Ovary (tissue), 9 donors: ENCODE results near the gene IFT81. TPM values are rescaled to one million over a fixed set of nuclear protein-coding genes. Genes with fewer than 3 reads are reported as not detected.
"Not testable (repeated sequence)": the region's sequence is repeated elsewhere in the genome, so short reads cannot be mapped to it uniquely, and the experiment has no call there.

Source experiments
- DNase-seq, 5 donors: peaks; one replicate each; pipeline ENCODE4 v3.0.0-alpha.2; 2019 to 2020
- H3K27ac ChIP-seq, 2 donors: fragments of 200-600 bp; one replicate each; pipeline versions ENCODE4 v1.5.1 to v1.8.0; 2019 to 2022
- H3K27me3 ChIP-seq: fragments of 200-600 bp; one replicate; pipeline ENCODE4 v1.8.0; 2022
- H3K36me3 ChIP-seq: fragments of 200-600 bp; sonication (generic); one replicate; pipeline ENCODE4 v1.5.1; 2019
- H3K4me1 ChIP-seq: one replicate; pipeline ENCODE4 v1.8.1; 2013; ENCODE audit warnings: mild to moderate bottlenecking, moderate library complexity; ENCODE audit not compliant: insufficient read depth
- H3K4me3 ChIP-seq: fragments of 200-600 bp; sonication (generic); one replicate; pipeline ENCODE4 v1.5.1; 2017
- H3K9me3 ChIP-seq, 2 donors: fragments of 200-600 bp in 1 of 2; sonication (generic) in 1 of 2; one replicate each; pipeline versions ENCODE4 v1.5.1 to v1.8.1; 2013 to 2019; ENCODE audit warnings: mild to moderate bottlenecking in 1 of 2, moderate library complexity in 1 of 2
- CTCF ChIP-seq, 3 donors: fragments of 450-650 bp in 2 of 3; fragments of 200-600 bp in 1 of 3; IDR thresholded peaks; one replicate each; pipeline versions ENCODE4 v1.5.1 to v1.8.0; 2016 to 2022; ENCODE audit warnings: antibody characterized with exemption in 3 of 3, mild to moderate bottlenecking in 1 of 3
- EP300 ChIP-seq: sonication (generic); formaldehyde crosslinking; IDR thresholded peaks from one replicate; pipeline ENCODE4 v1.6.1; 2017; ENCODE audit warnings: antibody characterized with exemption
- POLR2A ChIP-seq: fragments of 450-650 bp; IDR thresholded peaks from one replicate; pipeline ENCODE4 v1.6.1; 2017; ENCODE audit warnings: antibody characterized with exemption, mild to moderate bottlenecking, moderate library complexity
- WGBS, 3 donors: extraction: QIAGEN DNeasy Blood & Tissue Kit in 1 of 3; methylation state at CpG; one replicate each; pipeline versions ENCODE4 v1.1.5 to v1.1.7; 2013 to 2017; 5-methylcytosine and 5-hydroxymethylcytosine counted together
- intact Hi-C, 4 donors: fragments of 100-400 bp; cut with DNase I; formaldehyde crosslinking; loops; one replicate each; pipeline versions ENCODE4 v1.11.0 to v1.15.1; 2022 to 2023
- polyA plus RNA-seq, 2 donors: library from polyadenylated mRNA; stranded (reverse); fragments of 200-250 nt in 1 of 2; fragments of 350-450 nt in 1 of 2; fragmentation: Illumina TruSeq in 1 of 2; extraction: RNeasy Lipid Tissue Mini Kit (QIAGEN cat#74804) in 1 of 2; gene quantifications; one replicate each; pipeline ENCODE4 v1.2.3, GENCODE V29; 2013 to 2014
- total RNA-seq, 7 donors: library from RNA; depleted of rRNA in 2 of 7; stranded (reverse); fragments of >200 nt in 2 of 7; fragmentation: NEBNext Ultra II Directional in 3 of 7; extraction: Animal tissue kit (Norgen Biotek cat#: 25700) in 3 of 7; gene quantifications; one replicate each; pipeline versions ENCODE4 v1.1.0 to v1.2.4, GENCODE V29; 2016 to 2023
- donor health status: DM: no; HTN: no; CAD: no; lungs with moderate emphysema.
- donor health status: DM: no; HTN: no; CAD: no.
- donor health status: Bipolar disorder and iron deficiency.
- donor health status: DM: yes; HTN: yes; CAD: no.
- donor health status: DM: no; HTN: no; CAD: no.
- donor health status: DM: yes; HTN: yes; CAD: no.

IFT81 gene
- total and polyA plus RNA-seq, 9 donors = 10.4 to 22.3 (median 17.2) TPM

GRCh38 chr12:110224379-110225304, 100.5 kb downstream of the IFT81 start:
- intact Hi-C loops = loop anchor here in 3 of 4 donors (5.0 to 10.0 kb wide), 3 partner anchors 58 to 122 kb away; partner anchors contain the start of gene ATP2A2 (in 1 of the 3)

GRCh38 chr12:110227138-110227537, 103.0 kb downstream of the IFT81 start:
- Histone ChIP-seq H3K27me3 (no peaks in the 10 kb centered on the region), H3K9me3 (no peaks in the 10 kb centered on the region), H3K4me1 (peaks cover 9% of the 10 kb centered on the region), H3K4me3 (no peak overlapping the region), H3K27ac (no peak overlapping the region), H3K36me3 (no peaks in the 10 kb centered on the region)
- TF ChIP-seq CTCF (IDR thresholded peaks at IDR 0.05) (no peak), EP300 (no peak), POLR2A (no peak)
- intact Hi-C loops = loop anchor here in 2 of 4 donors (2.0 to 10.0 kb wide), 2 partner anchors 54 to 122 kb away; partner anchors contain the start of gene ATP2A2 (in 1 of the 2)
- no peak for DNase-seq
- 97 to 100% (median 99%) methylated on average over 3 of the region's 3 CpGs for WGBS, 3 donors

More at GRCh38 chr12:110224379-110225304, 100.5 kb downstream of the IFT81 start:
- H3K9me3 ChIP-seq = no peaks in the 10 kb centered on the region
- peak overlapping the region in 1 of 2 donors; percentile 68 for H3K27ac ChIP-seq
- H3K36me3 ChIP-seq = no peaks in the 10 kb centered on the region
- DNase-seq = peak in 1 of 5 donors; percentile 56
- no peaks in the 10 kb centered on the region for H3K27me3 ChIP-seq
- H3K4me3 ChIP-seq = no peak overlapping the region
- 9 to 20% (median 11%) methylated on average over 10 of the region's 10 CpGs for WGBS, 3 donors
- peaks cover 7% of the 10 kb centered on the region for H3K4me1 ChIP-seq
- TF ChIP-seq CTCF (IDR thresholded peaks at IDR 0.05) (peak; percentile 48 to 84 (median 76)), POLR2A (no peak), EP300 (no peak)

GRCh38 chr12:110228348-110228747, 104.2 kb downstream of the IFT81 start:
- not testable (repeated sequence) for H3K9me3 ChIP-seq, H3K27ac ChIP-seq, DNase-seq, H3K36me3 ChIP-seq, H3K27me3 ChIP-seq, H3K4me3 ChIP-seq, H3K4me1 ChIP-seq
- intact Hi-C loops = loop anchor here in 2 of 4 donors (10.0 kb wide), 1 partner anchor 124 kb away; no protein-coding TSS in a partner anchor
- 91 to 95% (median 93%) methylated on average over 4 of the region's 4 CpGs for WGBS, 3 donors

GRCh38 chr12:110228756-110229155, 104.6 kb downstream of the IFT81 start:
- no peak for DNase-seq
- peak overlapping the region in 1 of 2 donors; percentile 20 for H3K27ac ChIP-seq
- TF ChIP-seq CTCF (IDR thresholded peaks at IDR 0.05) (no peak), EP300 (no peak), POLR2A (no peak)
- peaks cover 8% of the 10 kb centered on the region for H3K4me1 ChIP-seq
- no peaks in the 10 kb centered on the region for H3K9me3 ChIP-seq
- WGBS, 3 donors = 10 to 21% (median 16%) methylated on average over 1 of the region's 1 CpG
- no peak overlapping the region for H3K4me3 ChIP-seq
- intact Hi-C loops = loop anchor here in 2 of 4 donors (10.0 kb wide), 1 partner anchor 124 kb away; no protein-coding TSS in a partner anchor
- H3K27me3 ChIP-seq = no peaks in the 10 kb centered on the region
- no peaks in the 10 kb centered on the region for H3K36me3 ChIP-seq
